ENCODE results near the gene RBBP8NL. TPM values are rescaled to one million over a fixed set of nuclear protein-coding genes. Genes with fewer than 3 reads are reported as not detected.

The RBBP8NL gene
- total RNA-seq, 1 donor, result not detected

DNA sequence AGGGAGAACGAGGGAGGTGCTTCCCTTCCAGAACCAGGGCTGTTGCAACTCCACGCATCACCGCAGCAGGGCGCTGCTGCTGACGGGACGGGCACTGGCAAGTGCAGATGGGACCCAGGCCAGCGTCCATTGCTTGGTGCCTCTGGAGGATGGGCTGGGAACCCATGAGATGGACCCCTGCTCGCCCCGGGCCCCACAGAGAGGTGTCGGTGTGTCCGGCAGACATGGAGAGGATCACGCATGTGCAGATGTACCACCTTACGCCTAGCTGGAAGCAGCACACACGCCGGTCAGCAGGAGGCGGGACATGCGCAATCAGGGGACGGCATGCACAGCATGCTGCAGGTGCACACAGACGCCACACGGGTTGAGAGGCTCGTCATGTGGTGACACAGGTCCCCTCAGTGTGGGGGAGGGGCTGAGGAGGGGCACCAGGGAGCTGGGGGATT, 26.0 kb downstream of the RBBP8NL start:
- no peaks in the 10 kb centered on the region for H3K9me3 ChIP-seq (ENCODE audit: low read depth, low read length)
- peaks cover 13% of the 10 kb centered on the region for H3K4me1 ChIP-seq (ENCODE audit: insufficient read depth, low read length)
- no peaks in the 10 kb centered on the region for H3K27me3 ChIP-seq (ENCODE audit: insufficient read depth, low read length)
- no peak overlapping the region for H3K4me3 ChIP-seq (ENCODE audit: low read length)

DNA sequence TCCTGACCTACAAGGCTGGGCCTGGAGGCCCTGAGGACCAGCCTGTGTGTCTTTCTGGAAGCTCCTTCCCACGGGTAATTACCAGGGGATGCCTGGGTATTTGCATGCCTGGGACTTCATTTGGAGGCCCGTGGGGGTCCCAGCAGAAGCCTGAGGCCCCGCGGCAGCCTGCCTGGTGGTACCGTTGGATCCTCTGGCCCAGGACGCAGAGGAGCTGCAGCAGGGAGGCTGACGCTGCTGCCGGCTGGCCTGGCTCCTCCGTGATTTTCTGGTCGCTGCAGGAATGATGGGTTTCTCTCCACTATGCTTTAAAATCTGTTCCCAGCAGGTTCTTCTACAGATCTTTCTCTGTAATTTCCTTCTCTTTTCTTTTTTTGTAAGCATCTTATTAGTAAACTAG, 26.8 kb downstream of the RBBP8NL start:
- peaks cover 5% of the 10 kb centered on the region for H3K4me1 ChIP-seq (ENCODE audit: insufficient read depth, low read length)
- no peak overlapping the region for H3K4me3 ChIP-seq (ENCODE audit: low read length)
- H3K27me3 ChIP-seq (ENCODE audit: insufficient read depth, low read length), result no peaks in the 10 kb centered on the region
- no peaks in the 10 kb centered on the region for H3K9me3 ChIP-seq (ENCODE audit: low read depth, low read length)

DNA sequence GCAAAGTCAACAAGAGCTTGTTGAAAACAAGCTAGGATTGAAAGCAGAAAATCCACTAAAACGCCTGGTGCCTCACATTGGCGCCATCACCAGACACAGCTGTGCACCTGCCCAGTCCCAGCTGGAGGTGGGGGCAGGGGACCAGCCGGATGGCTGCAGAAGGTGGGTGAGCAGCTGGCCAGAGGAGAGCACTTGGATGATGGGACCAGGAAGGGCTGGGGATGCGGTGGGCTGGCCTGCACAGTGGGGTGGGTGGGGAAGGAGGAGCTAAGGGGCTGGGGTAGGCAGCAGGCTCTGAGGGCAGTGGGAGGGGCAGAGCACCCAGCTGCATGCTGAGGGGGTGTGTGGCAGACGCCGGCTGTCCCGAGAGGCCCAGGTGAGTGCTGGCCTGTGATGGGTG, 27.3 kb downstream of the RBBP8NL start:
- H3K4me3 ChIP-seq (ENCODE audit: low read length), result no peak overlapping the region
- no peaks in the 10 kb centered on the region for H3K4me1 ChIP-seq (ENCODE audit: insufficient read depth, low read length)
- no peaks in the 10 kb centered on the region for H3K9me3 ChIP-seq (ENCODE audit: low read depth, low read length)
- no peaks in the 10 kb centered on the region for H3K27me3 ChIP-seq (ENCODE audit: insufficient read depth, low read length)

DNA sequence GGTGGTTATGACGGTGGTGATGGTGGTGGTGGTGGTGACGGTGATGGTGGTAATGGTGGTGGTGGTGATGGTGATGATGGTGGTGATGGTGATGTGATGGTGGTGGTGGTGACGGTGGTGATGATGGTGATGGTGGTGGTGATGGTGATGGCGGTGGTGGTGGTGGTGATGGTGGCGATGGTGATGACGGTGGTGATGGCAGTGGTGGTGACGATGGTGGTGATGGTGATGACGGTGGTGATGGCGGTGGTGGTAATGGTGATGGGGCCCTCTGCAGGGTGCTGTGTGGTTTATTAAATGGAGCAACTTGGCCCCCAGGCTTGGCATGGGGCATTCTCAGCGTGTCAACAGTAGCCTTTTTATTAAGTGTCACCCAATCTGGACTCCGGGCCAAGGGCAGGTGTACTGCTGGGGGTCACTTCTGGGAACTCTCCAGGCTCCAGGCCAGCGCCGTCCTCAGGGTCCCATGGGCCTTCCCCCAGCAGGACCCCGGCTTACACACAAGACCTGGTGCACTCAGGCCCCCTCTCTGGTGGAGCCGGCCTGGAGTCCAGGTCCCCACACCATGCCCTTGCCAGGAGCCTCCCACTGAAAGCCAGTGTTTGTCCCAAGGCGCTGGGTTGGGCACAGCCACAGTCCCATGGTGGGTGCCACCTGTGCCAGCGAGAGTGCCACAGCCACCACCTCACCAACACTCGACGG, 29.1 kb downstream of the RBBP8NL start:
- no peaks in the 10 kb centered on the region for H3K27me3 ChIP-seq (ENCODE audit: insufficient read depth, low read length)
- H3K9me3 ChIP-seq (ENCODE audit: low read depth, low read length), result no peaks in the 10 kb centered on the region
- no peak overlapping the region for H3K4me3 ChIP-seq (ENCODE audit: low read length)
- no peaks in the 10 kb centered on the region for H3K4me1 ChIP-seq (ENCODE audit: insufficient read depth, low read length)

DNA sequence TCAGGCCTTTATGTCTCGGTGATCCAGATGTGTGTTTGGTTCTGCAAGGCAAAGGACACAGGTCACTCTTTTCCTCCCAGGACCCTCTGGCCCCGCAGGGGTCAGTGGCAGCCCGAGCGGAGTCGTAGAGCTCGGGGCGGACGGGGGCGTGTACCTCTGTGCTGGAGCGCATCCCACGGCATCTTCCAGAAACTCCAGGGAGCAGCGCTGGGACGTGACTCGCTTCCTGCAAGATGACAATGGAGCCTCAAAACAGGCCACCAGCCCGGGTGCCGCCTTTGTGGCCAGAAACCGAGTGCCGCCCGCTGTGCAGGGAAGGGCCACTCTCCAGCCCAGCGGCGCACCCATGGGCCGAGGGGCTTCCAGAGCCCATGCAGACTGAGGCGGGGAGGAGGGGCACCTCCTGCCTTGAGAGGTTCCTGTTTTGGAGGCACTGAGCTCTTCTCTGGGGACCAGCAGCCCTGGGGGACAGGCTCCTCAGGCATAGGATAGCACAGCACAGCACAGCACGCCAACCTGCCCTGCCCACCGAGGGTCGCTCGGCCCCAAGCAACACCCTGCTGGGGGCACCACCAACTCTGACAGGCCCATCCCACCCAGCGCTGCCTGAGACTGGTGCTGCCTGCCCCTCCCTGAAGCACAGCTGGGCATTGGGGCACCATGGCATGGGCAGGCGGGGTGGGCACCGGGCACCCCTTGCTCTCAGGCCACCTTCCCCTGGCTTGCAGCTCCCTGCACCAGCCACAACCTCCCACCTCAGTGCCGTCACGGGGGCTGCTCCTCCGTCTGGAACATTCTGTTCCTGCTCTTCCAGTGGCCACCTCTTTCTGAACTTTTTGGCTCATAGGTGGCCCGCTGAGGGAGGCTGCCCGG, 30.7 kb downstream of the RBBP8NL start:
- no peaks in the 10 kb centered on the region for H3K4me1 ChIP-seq (ENCODE audit: insufficient read depth, low read length)
- no peak overlapping the region for H3K4me3 ChIP-seq (ENCODE audit: low read length)
- H3K27me3 ChIP-seq (ENCODE audit: insufficient read depth, low read length), result no peaks in the 10 kb centered on the region
- no peaks in the 10 kb centered on the region for H3K9me3 ChIP-seq (ENCODE audit: low read depth, low read length)

DNA sequence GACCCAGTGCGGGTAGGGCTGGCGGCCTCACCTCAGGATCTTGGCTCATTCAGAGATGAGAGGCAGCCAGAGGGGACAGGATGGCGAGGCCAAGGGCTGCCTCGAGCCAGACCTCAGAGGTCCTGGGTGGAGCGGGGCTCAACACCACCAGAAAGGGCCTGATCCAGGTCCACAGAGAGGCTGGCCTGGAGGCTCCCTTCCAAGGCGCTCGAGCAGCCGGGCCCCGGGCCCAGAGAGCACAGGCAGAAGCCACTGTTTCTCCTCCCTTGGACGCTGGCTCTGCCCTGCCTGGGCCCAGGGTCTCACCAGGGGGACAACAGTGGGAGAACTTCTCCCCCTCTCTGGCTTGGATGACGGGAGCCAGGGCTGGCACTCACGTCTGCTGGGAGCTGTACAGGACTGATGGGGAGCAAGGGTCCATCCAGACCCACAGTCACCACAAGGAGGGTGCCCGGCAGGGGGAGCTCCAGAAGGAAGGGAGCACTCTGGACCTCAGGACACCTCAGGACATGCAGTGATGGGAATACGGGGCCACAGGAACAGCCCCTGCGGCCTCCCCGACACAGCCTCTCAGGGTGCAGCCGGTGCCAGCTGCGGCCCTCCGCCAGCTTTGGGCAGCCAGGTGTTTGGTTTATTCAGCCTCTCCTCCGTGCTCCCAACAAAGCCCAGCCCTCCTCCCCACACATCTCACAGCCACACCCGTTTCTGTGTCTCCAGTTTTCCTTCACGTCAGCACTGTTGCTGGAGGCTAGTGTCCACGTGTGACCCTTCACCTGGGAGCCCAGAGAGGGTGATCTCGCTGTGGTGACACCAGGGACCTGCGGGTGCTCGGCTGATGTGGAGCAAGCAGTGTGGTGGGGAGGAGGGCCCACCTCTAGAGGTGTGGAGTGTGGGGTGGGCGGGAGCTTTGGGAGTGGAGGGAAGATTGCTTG, 31.8 kb downstream of the RBBP8NL start:
- no peak overlapping the region for H3K4me3 ChIP-seq (ENCODE audit: low read length)
- no peaks in the 10 kb centered on the region for H3K9me3 ChIP-seq (ENCODE audit: low read depth, low read length)
- no peaks in the 10 kb centered on the region for H3K27me3 ChIP-seq (ENCODE audit: insufficient read depth, low read length)
- no peaks in the 10 kb centered on the region for H3K4me1 ChIP-seq (ENCODE audit: insufficient read depth, low read length)

DNA sequence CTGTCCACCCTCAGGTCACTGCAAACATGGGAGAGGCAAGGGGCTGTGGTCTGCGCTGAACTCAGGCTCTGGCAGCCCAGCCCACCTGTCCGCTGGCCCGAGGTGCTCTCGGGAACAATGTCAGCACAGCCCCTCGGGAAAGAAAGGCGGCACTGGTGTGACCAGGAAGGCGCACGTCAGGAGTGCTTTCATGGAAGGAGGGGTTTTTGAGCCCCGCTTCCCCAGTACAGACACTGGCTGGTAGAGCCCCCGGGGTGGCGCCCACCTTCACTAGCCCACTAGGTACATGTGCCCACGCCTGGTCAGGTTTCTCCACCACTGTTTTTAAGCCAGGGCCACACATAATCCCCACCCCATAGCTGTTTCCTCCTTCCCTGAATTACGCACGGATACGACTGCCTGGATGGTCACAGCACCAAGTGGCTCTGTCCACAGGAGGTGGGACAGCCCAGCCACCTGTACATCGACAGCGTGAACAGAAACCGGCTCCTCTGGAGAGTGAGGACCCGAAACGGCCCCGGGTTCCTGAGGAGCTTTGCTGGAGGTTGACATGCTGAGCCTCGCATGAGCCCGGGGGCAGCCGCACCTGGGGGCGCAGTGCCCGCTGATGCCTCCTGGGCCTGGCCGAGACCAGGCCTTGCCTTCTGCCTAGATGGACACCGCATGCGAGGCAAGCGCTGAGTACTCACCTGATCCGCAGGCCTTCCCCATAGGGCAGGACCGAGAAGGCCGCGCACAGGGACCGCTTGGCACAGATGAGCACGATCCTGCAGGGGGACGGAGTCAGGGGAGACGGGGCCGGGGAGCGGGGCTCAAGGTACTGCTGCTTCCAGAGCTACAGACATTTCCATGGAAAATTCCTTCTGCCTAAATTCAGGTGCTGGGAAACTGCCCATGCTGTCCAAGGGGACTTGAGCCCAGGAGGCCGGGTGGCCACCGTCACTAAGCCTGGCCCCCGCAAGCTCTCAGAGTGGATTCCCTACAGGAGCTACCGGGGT, 32.8 kb downstream of the RBBP8NL start:
- Histone ChIP-seq H3K9me3 (ENCODE audit: low read depth, low read length) (no peaks in the 10 kb centered on the region), H3K27me3 (ENCODE audit: insufficient read depth, low read length) (no peaks in the 10 kb centered on the region), H3K4me3 (ENCODE audit: low read length) (no peak overlapping the region), H3K4me1 (ENCODE audit: insufficient read depth, low read length) (no peaks in the 10 kb centered on the region)

DNA sequence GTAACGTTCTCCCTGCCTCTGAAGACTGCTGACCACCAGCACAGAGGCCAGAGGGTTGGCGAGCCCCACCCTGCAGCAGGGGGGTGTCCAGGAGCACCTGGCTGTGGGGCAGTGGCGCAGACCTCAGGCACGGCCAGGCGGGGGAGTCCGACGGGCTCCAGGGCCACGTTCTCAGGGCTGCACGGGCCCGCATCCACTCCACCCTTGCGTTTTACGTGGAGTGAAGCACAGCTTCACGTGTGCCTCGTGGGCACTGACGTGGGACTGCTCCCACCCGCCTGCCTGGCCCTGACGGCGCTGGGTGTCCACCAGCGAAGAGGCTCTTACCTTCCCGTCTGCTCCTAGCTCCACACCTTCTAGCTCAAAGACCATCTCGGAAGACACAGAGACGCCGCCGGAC, 33.5 kb downstream of the RBBP8NL start:
- Histone ChIP-seq H3K4me1 (ENCODE audit: insufficient read depth, low read length) (no peaks in the 10 kb centered on the region), H3K4me3 (ENCODE audit: low read length) (no peak overlapping the region), H3K27me3 (ENCODE audit: insufficient read depth, low read length) (no peaks in the 10 kb centered on the region), H3K9me3 (ENCODE audit: low read depth, low read length) (no peaks in the 10 kb centered on the region)

DNA sequence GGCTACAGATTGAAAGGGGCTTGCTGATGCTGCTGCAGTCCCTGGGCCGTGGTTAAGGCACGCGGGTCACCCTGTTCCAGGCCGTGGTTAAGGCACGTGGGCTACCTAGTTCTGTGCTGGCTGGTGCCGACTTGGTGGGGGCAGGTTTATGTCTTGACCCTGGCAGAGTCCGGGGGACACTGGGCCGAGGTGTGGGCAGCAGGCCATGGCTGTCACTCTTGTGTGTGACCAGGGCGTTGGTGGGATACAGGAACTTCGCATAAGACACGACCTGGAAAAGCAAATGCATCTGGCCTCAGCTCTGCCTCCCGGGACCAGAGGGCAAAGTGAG, 34.0 kb downstream of the RBBP8NL start:
- no peaks in the 10 kb centered on the region for H3K27me3 ChIP-seq (ENCODE audit: insufficient read depth, low read length)
- no peak overlapping the region for H3K4me3 ChIP-seq (ENCODE audit: low read length)
- H3K4me1 ChIP-seq (ENCODE audit: insufficient read depth, low read length), result peaks cover 1% of the 10 kb centered on the region
- no peaks in the 10 kb centered on the region for H3K9me3 ChIP-seq (ENCODE audit: low read depth, low read length)

DNA sequence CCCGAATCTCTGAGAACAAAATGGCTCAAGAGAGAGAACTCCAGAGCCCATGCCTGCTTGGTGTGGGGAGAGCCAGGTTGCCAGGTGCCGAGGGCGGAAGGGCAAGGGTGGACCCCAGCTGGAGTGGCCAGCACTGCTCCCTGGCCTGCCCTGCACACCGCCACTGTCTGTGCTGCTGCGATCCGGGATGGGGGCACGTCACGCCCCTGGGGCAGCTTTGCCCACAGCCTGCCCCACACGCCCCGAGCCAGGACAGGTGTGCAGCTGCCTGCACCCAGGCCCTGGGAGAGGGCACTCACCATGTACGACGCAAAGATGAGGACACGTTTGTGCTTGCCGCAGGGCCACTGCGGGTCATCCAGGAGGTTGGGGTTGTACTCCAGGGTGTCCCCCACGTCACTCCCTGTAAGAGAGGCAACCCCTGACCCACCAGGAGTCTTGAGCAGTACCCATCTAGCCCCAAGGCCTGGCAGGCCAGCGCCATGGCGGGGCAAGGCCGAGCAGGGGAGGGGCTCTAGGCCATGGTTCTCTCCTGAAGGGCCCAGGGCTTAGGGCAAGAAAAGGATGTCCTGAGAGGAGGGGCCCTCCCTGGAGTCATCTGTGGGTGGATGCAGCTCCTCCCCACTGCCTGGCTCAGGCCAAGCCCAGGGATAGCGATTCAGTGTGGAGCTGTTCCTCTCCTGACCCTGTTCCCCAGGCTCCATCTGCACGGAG, 34.6 kb downstream of the RBBP8NL start:
- H3K4me3 ChIP-seq (ENCODE audit: low read length), result no peak overlapping the region
- H3K27me3 ChIP-seq (ENCODE audit: insufficient read depth, low read length), result no peaks in the 10 kb centered on the region
- no peaks in the 10 kb centered on the region for H3K9me3 ChIP-seq (ENCODE audit: low read depth, low read length)
- peaks cover 6% of the 10 kb centered on the region for H3K4me1 ChIP-seq (ENCODE audit: insufficient read depth, low read length)

DNA sequence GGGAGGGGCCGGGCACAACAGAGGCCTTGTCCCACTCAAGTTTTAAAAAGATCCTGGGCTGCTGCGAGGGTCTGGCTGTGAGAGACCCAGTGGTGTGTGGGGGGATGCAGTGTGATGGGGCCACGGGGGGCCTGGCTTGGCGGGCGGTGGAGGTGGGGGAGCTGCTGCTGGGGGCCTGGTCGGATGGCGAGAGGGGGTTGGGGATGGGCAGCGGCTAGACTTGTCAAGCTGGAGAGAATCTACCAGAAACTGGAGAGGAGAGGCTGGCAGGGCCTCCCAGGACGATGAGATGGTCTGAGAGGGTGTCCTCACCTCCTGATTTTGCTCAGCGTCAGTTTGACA, 35.3 kb downstream of the RBBP8NL start:
- H3K4me3 ChIP-seq (ENCODE audit: low read length), result no peak overlapping the region
- H3K27me3 ChIP-seq (ENCODE audit: insufficient read depth, low read length), result no peaks in the 10 kb centered on the region
- peaks cover 12% of the 10 kb centered on the region for H3K4me1 ChIP-seq (ENCODE audit: insufficient read depth, low read length)
- H3K9me3 ChIP-seq (ENCODE audit: low read depth, low read length), result no peaks in the 10 kb centered on the region

DNA sequence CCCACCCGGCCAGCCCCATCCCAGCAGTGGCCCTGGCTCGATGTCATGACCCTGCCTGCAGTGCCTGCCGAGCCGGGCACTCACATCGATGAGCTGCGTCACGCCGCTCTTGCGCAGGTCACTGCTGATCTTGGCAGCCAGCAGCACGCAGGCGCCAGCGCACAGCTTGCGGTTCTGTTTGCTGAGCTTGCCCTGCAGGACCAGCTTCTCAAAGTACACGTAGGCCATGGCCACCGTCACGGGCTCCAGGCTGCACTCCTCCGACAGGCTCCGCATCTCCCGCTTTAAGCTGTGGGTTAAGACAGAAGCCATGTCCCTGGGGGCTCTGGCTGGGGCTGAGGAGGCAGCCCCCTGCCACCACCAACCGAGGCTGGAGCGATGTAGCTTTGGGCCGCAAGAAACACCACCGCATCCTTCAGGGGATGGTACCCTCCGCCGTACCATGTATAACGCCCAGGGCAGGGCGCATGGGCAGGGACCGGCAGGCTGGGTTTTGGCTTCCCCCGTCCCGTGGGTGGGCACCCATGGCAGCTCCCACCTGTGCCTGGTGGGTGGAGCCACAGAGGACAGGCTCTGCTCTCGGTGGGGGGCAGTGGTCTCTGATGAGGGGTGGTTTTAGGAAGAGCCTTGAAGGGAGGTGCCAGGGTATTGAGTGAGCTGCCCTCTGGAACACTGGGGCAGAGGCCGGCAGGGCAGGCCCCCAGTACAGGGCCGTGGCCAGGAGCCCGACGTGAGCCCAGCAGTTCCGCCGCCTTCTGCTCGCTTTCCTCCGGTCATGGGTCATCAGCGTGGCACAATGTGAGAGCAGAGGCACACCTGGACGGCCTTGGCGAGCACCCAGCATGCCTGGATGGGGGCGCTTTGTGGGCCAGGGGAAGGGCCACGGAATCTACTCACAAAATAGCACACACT, 35.9 kb downstream of the RBBP8NL start:
- Histone ChIP-seq H3K27me3 (ENCODE audit: insufficient read depth, low read length) (no peaks in the 10 kb centered on the region), H3K4me3 (ENCODE audit: low read length) (no peak overlapping the region), H3K4me1 (ENCODE audit: insufficient read depth, low read length) (peaks cover 13% of the 10 kb centered on the region), H3K9me3 (ENCODE audit: low read depth, low read length) (no peaks in the 10 kb centered on the region)
